Body of pancreas (tissue), 4 donors: ENCODE results near the gene NRIP3.

Source experiments
- CTCF ChIP-seq, 7 experiments: fragments of 450-650 bp in 4 of 7; fragments of 200-600 bp in 3 of 7; sonication (generic) in 3 of 7; IDR thresholded peaks; one replicate each; pipeline ENCODE4 v1.5.1; 2016 to 2019; ENCODE audit warnings: antibody characterized with exemption in 7 of 7
- POLR2A ChIP-seq, 3 donors: fragments of 450-650 bp; IDR thresholded peaks; one replicate each; pipeline ENCODE4 v1.6.1; 2016; ENCODE audit warnings: antibody characterized with exemption in 3 of 3, mild to moderate bottlenecking in 2 of 3

- TF ChIP-seq CTCF (IDR thresholded peaks at IDR 0.05) = peak; percentile 17 to 74 (median 62)
- no peak for TF ChIP-seq POLR2A (IDR thresholded peaks at IDR 0.05)
Measured at GRCh38 chr11:8959546-8960166, 44.1 kb downstream of the NRIP3 start.
